PC-9 (cell line): ENCODE measurements around the gene PARVG.

ENCODE experiments used
- CTCF ChIP-seq: fragments of 200-600 bp; sonication (generic); conservative IDR thresholded peaks from 2 replicates; pipeline ENCODE4 v1.6.1; 2017; ENCODE audit warnings: mixed run types, antibody characterized with exemption, mild to moderate bottlenecking, moderate library complexity
- EZH2 ChIP-seq: fragments of 200-600 bp; sonication (generic); IDR thresholded peaks from 2 replicates; pipeline ENCODE4 v1.8.0; 2017; ENCODE audit warnings: antibody characterized with exemption, low read depth

- TF ChIP-seq CTCF = no peak
- TF ChIP-seq EZH2 = no peak
These were observed 56.6 kb downstream of the PARVG start for GRCh38 chr22:44237290-44237689.
